HCT116 (cell line): ENCODE data around the gene SUGT1. TPM values are rescaled to one million over a fixed set of nuclear protein-coding genes. Genes with fewer than 3 reads are reported as not detected.
A peak's percentile ranks its signal among the peaks of the same experiment; 100 is the strongest.

ENCODE experiments used
- ATAC-seq: fragments of 200-7000 bp; cut with Tn5 transposase; 2 replicates; pipeline ENCODE4 v1.9.1; 2020; ENCODE audit warnings: mild to moderate bottlenecking, moderate library complexity
- BruUV-seq: library from RNA; stranded (reverse); fragments of 400-500 nt; replicated peaks from 2 replicates; lab custom pipeline; 2021; lab: Mats Ljungman, UMichigan
- CTCF ChIA-PET: fragments of 300-600 bp; sonication (Branson Sonifier 250); formaldehyde crosslinking; loops from one replicate; lab custom pipeline; 2021; ENCODE audit warnings: antibody characterized with exemption; lab: Charles Lee
- POLR2A ChIA-PET: fragments of 300-600, 350-600 bp; sonication (Branson Sonifier 250); formaldehyde crosslinking; loops from one replicate; lab custom pipeline; 2021; ENCODE audit warnings: antibody characterized with exemption; lab: Charles Lee
- RAD21 ChIA-PET, 2 experiments: fragments of 300-600 bp; sonication (Branson Sonifier 250); formaldehyde crosslinking; loops; one replicate each; lab custom pipeline; 2023; ENCODE audit warnings: low total read pairs in 2 of 2; ENCODE audit not compliant: uncharacterized antibody in 2 of 2, unreplicated experiment in 2 of 2, low non-redundant PET in 1 of 2; lab: Charles Lee
- DNase-seq: peaks from one replicate; pipeline ENCODE4 v3.0.0-alpha.2; 2010; ENCODE audit warnings: low read depth, low spot score
- H2AFZ ChIP-seq: fragments of 200-600 bp; shearing (Covaris generic), sonication (generic); 2 replicates; pipeline ENCODE4 v1.6.1; 2017; ENCODE audit warnings: low read depth, mixed run types, mixed read lengths, antibody characterized with exemption, low read length; ENCODE audit not compliant: poor library complexity, severe bottlenecking
- H3K27ac ChIP-seq: 2 replicates; pipeline ENCODE4 v1.5.1; 2012; ENCODE audit warnings: low read depth, low read length
- H3K27me3 ChIP-seq: fragments of 200-600 bp; sonication (generic); 2 replicates; pipeline ENCODE4 v1.6.1; 2016; ENCODE audit warnings: mixed run types, low read length, mixed read lengths; ENCODE audit not compliant: insufficient read depth
- H3K36me3 ChIP-seq, 2 experiments: fragments of 200-500 bp in 1 of 2; fragments of 200-600 bp in 1 of 2; sonication (Bioruptor generic) in 1 of 2; sonication (generic) in 1 of 2; 2 replicates each; pipeline versions ENCODE4 v1.5.1 to v1.6.1; 2014 to 2016; ENCODE audit warnings: low read length in 2 of 2, inconsistent platforms in 1 of 2, mixed read lengths in 1 of 2, mixed run types in 1 of 2; ENCODE audit not compliant: insufficient read depth in 2 of 2, control insufficient read depth in 1 of 2
- H3K4me1 ChIP-seq, 2 experiments: fragments of 200-600 bp in 1 of 2; sonication (generic) in 1 of 2; 2 replicates each; pipeline versions ENCODE4 v1.5.1 to v1.6.1; 2012 to 2017; ENCODE audit warnings: low read length in 2 of 2, inconsistent platforms in 1 of 2, mild to moderate bottlenecking in 1 of 2, mixed read lengths in 1 of 2, mixed run types in 1 of 2, moderate library complexity in 1 of 2; ENCODE audit not compliant: insufficient read depth in 2 of 2, control insufficient read depth in 1 of 2
- H3K4me2 ChIP-seq: fragments of 200-600 bp; sonication (generic); 2 replicates; pipeline ENCODE4 v1.6.1; 2017; ENCODE audit warnings: mixed run types, low read length, mixed read lengths
- H3K4me3 ChIP-seq, 2 experiments: fragments of 200-600 bp in 1 of 2; sonication (generic) in 1 of 2; replicated peaks in 1 of 2; 2 replicates each; pipeline ENCODE4 v1.5.1; 2011 to 2016; ENCODE audit warnings: low read length in 2 of 2, control low read depth in 1 of 2, low read depth in 1 of 2, mild to moderate bottlenecking in 1 of 2, mixed read lengths in 1 of 2, mixed run types in 1 of 2
- H3K79me2 ChIP-seq: fragments of 200-600 bp; sonication (generic); 2 replicates; pipeline ENCODE4 v1.6.1; 2017; ENCODE audit warnings: mild to moderate bottlenecking, mixed run types, low read length, moderate library complexity, mixed read lengths; ENCODE audit not compliant: insufficient read depth
- H3K9ac ChIP-seq: fragments of 200-600 bp; sonication (generic); 2 replicates; pipeline ENCODE4 v1.6.1; 2016; ENCODE audit warnings: low read length, mixed read lengths
- H3K9me2 ChIP-seq: fragments of 200-600 bp; sonication (generic), shearing (Covaris generic); 2 replicates; pipeline ENCODE4 v1.6.1; 2017; ENCODE audit warnings: mixed run types, mild to moderate bottlenecking, moderate library complexity; ENCODE audit not compliant: insufficient read depth
- H3K9me3 ChIP-seq, 2 experiments: fragments of 200-500 bp in 1 of 2; fragments of 200-600 bp in 1 of 2; sonication (Bioruptor generic) in 1 of 2; sonication (generic) in 1 of 2; 2 replicates each; pipeline ENCODE4 v1.6.1; 2014 to 2017; ENCODE audit warnings: low read length in 2 of 2, mixed read lengths in 2 of 2, inconsistent platforms in 1 of 2, low read depth in 1 of 2, mild to moderate bottlenecking in 1 of 2, mixed run types in 1 of 2, moderate library complexity in 1 of 2; ENCODE audit not compliant: control insufficient read depth in 1 of 2, insufficient read depth in 1 of 2
- H4K20me1 ChIP-seq: fragments of 200-600 bp; sonication (generic), shearing (Covaris generic); 2 replicates; pipeline ENCODE4 v1.6.1; 2017; ENCODE audit warnings: mixed run types, mild to moderate bottlenecking, moderate library complexity; ENCODE audit not compliant: insufficient read depth
- CTCF ChIP-seq, 3 experiments: fragments of 200-600 bp in 1 of 3; sonication (generic) in 1 of 3; IDR thresholded peaks in 2 of 3; conservative IDR thresholded peaks in 1 of 3; 2 replicates each; pipeline ENCODE4 v1.5.1; 2012 to 2017; ENCODE audit warnings: low read depth in 2 of 3, low read length in 2 of 3, antibody characterized with exemption in 1 of 3, borderline replicate concordance in 1 of 3, control low read depth in 1 of 3, mild to moderate bottlenecking in 1 of 3, mixed read lengths in 1 of 3, mixed run types in 1 of 3, moderate library complexity in 1 of 3; ENCODE audit not compliant: insufficient read depth in 1 of 3
- ELF1 ChIP-seq: IDR thresholded peaks from 2 replicates; pipeline ENCODE4 v1.6.1; 2012; ENCODE audit warnings: low read depth, borderline replicate concordance
- EZH2 ChIP-seq: fragments of 200-600 bp; sonication (generic); IDR thresholded peaks from 2 replicates; pipeline ENCODE4 v1.6.1; 2017; ENCODE audit warnings: antibody characterized with exemption, mixed run types
- SIN3A ChIP-seq: IDR thresholded peaks from 2 replicates; pipeline ENCODE4 v1.6.1; 2012; ENCODE audit warnings: low read depth
- TCF7L2 ChIP-seq: IDR thresholded peaks from 2 replicates; pipeline ENCODE4 v1.7.0; 2011; ENCODE audit warnings: borderline replicate concordance, inconsistent platforms; ENCODE audit not compliant: insufficient read depth, insufficient read length; ENCODE audit errors: extremely low read depth
- YY1 ChIP-seq: IDR thresholded peaks from 2 replicates; pipeline ENCODE4 v1.6.1; 2011; ENCODE audit warnings: low read length, low read depth, moderate library complexity, mild to moderate bottlenecking; ENCODE audit not compliant: insufficient replicate concordance; ENCODE audit errors: extremely low read depth
- ZNF274 ChIP-seq: fragments of 200-500 bp; sonication (Bioruptor generic); IDR thresholded peaks from 2 replicates; pipeline ENCODE4 v1.6.1; 2014; ENCODE audit warnings: mild to moderate bottlenecking, low read depth, low read length, inconsistent platforms
- intact Hi-C: fragments of 100-400 bp; cut with micrococcal nuclease; formaldehyde crosslinking; loops from 2 replicates; pipeline ENCODE4 v1.10.0; 2022
- total RNA-seq: library from RNA; stranded (reverse); gene quantifications from one replicate; pipeline ENCODE4 v1.2.1, GENCODE V29; 2021; ENCODE audit not compliant: unreplicated experiment

SUGT1 gene
- total RNA-seq, 1 experiment from 2014 or later, result 75.6 TPM

- H3K27ac ChIP-seq, result no peak overlapping the region
- no peak for DNase-seq
- TF ChIP-seq ZNF274 (no peak), TCF7L2 (no peak), EZH2 (no peak), SIN3A (no peak), ELF1 (no peak), YY1 (no peak)
- peaks cover 4% of the 10 kb centered on the region; the same call in 1 of the 2 replicates for H4K20me1 ChIP-seq
- no peaks in the 10 kb centered on the region for H3K4me1 ChIP-seq
- no peaks in the 10 kb centered on the region for H3K9me2 ChIP-seq
- POLR2A ChIA-PET, result interaction anchor here (1.8 kb wide), 1 partner anchor 12 kb away, joined by 9 read pairs; the partner anchor contains the start of gene SUGT1
- no peak overlapping the region for H2AFZ ChIP-seq
- no peak overlapping the region for H3K4me3 ChIP-seq
- RAD21 ChIA-PET, result interaction anchor here (0.8 to 2.0 kb wide), 2 partner anchors 304 kb away, joined by 3 to 6 read pairs; no protein-coding TSS in a partner anchor
- H3K4me2 ChIP-seq, result no peak overlapping the region
- H3K27me3 ChIP-seq, result no peaks in the 10 kb centered on the region
- H3K79me2 ChIP-seq, result peaks cover 68% of the 10 kb centered on the region
- intact Hi-C loops, result no loop called here
- H3K36me3 ChIP-seq, result peaks cover 63 to 64% of the 10 kb centered on the region in 2 experiments
- no peak for ATAC-seq
- H3K9me3 ChIP-seq, result no peaks in the 10 kb centered on the region
- CTCF ChIA-PET, result interaction anchor here (1.0 to 1.9 kb wide), 5 partner anchors 7 to 145 kb away, joined by 3 to 39 read pairs (median 5); partner anchors contain the start of gene SUGT1
- no peak overlapping the region for H3K9ac ChIP-seq
- no TSS peak for BruUV-seq
Observed at GRCh38 chr13:52664272-52664671, 11.6 kb downstream of the SUGT1 start.

GRCh38 chr13:52665325-52665724 is 12.7 kb downstream of the SUGT1 start:
- Histone ChIP-seq H4K20me1 (peaks cover 4% of the 10 kb centered on the region; the same call in 1 of the 2 replicates), H3K9me2 (no peaks in the 10 kb centered on the region), H3K9me3 (no peaks in the 10 kb centered on the region), H3K4me1 (no peaks in the 10 kb centered on the region), H3K36me3 (peaks cover 60 to 64% of the 10 kb centered on the region in 2 experiments), H2AFZ (no peak overlapping the region), H3K79me2 (peaks cover 71% of the 10 kb centered on the region), H3K27ac (no peak overlapping the region), H3K27me3 (no peaks in the 10 kb centered on the region)
- ChIA-PET RAD21 (interaction anchor here (0.8 to 2.0 kb wide), 3 partner anchors 144 to 303 kb away, joined by 3 to 6 read pairs (median 3); no protein-coding TSS in a partner anchor), POLR2A (interaction anchor here (0.6 to 1.8 kb wide), 2 partner anchors 13 to 49 kb away, joined by 3 to 9 read pairs; partner anchors contain the start of gene SUGT1)
- BruUV-seq, result no TSS peak
- TF ChIP-seq CTCF (IDR thresholded peaks at IDR 0.05 in 2 of 3, conservative IDR thresholded peaks at IDR 0.05 in 1 of 3; ENCODE audit: borderline replicate concordance in 1 of 3, insufficient read depth in 1 of 3, low read depth in 2 of 3, low read length in 2 of 3) (peak; percentile 20 to 61 (median 54); a peak in 4 of 6 replicates), YY1 (no peak)
- TF ChIP-seq, all 23 proteins: peak for 1
- DNase-seq (peak; percentile 16), ATAC-seq (no peak)
- Histone ChIP-seq H3K9ac (no peak overlapping the region), H3K4me3 (no peak overlapping the region), H3K4me2 (no peak overlapping the region)
- CTCF ChIA-PET, result interaction anchor here (0.8 to 1.9 kb wide), 13 partner anchors 9 to 486 kb away, joined by 3 to 49 read pairs (median 5); partner anchors contain the start of gene SUGT1
- intact Hi-C loops, result loop anchor here (1.0 to 5.0 kb wide), 2 partner anchors 144 to 302 kb away; no protein-coding TSS in a partner anchor
